WI38 (cell line): Measurements from ENCODE around the gene EFCAB6.

Experiments used
- H3K4me3 ChIP-seq: 2 replicates; pipeline ENCODE4 v1.5.1; 2011; ENCODE audit warnings: low read depth, mild to moderate bottlenecking, control low read depth, low read length
- CTCF ChIP-seq: IDR thresholded peaks from 2 replicates; pipeline ENCODE4 v1.5.1; 2012; ENCODE audit warnings: low read depth, mild to moderate bottlenecking, control low read depth, low read length

Gene EFCAB6

GRCh38 chr22:43533156-43533530 lies 279.0 kb downstream of the EFCAB6 start:
- no peak for TF ChIP-seq CTCF
- no peak overlapping the region for H3K4me3 ChIP-seq

- TF ChIP-seq CTCF = no peak
- H3K4me3 ChIP-seq = no peak overlapping the region
Measured at GRCh38 chr22:43532301-43533155, 279.6 kb downstream of the EFCAB6 start.

GRCh38 chr22:43531651-43532050 lies 280.5 kb downstream of the EFCAB6 start:
- TF ChIP-seq CTCF = no peak
- no peak overlapping the region for H3K4me3 ChIP-seq

- no peak overlapping the region for H3K4me3 ChIP-seq
- no peak for TF ChIP-seq CTCF
Measured at GRCh38 chr22:43530349-43531201, 281.5 kb downstream of the EFCAB6 start.

GRCh38 chr22:43529934-43530333 lies 282.2 kb downstream of the EFCAB6 start:
- TF ChIP-seq CTCF = no peak
- no peak overlapping the region for H3K4me3 ChIP-seq

- H3K4me3 ChIP-seq = no peak overlapping the region
- TF ChIP-seq CTCF = no peak
Measured at GRCh38 chr22:43529461-43529860, 282.6 kb downstream of the EFCAB6 start.
